ENCODE results near the gene FMN2.

- TF ChIP-seq SIN3A (IDR thresholded peaks at IDR 0.05; ENCODE audit: borderline replicate concordance, insufficient read depth, low read length) (no peak), POLR2AphosphoS5 (IDR thresholded peaks at IDR 0.05; ENCODE audit: low read depth, low read length) (no peak)
Observed at GRCh38 chr1:240092301-240093119, 827 bp downstream of the FMN2 start.

All from PFSK-1 (cell line).